GM11168 (cell line): ENCODE results near the gene UBE2S.

ENCODE experiments used
- in situ Hi-C: fragments of 300-500 bp; cut with MboI; formaldehyde crosslinking; loops from one replicate; pipeline ENCODE4 v1.12.0; 2022; ENCODE audit warnings: low sequenced_read_pairs; ENCODE audit not compliant: unreplicated experiment

UBE2S gene

GRCh38 chr19:55441319-55441691 lies 33.7 kb upstream of the UBE2S start:
- in situ Hi-C loops: no loop called here

GRCh38 chr19:55440411-55441105 lies 33.0 kb upstream of the UBE2S start:
- in situ Hi-C loops: no loop called here

GRCh38 chr19:55439052-55439451 lies 31.5 kb upstream of the UBE2S start:
- in situ Hi-C loops: no loop called here

DNA sequence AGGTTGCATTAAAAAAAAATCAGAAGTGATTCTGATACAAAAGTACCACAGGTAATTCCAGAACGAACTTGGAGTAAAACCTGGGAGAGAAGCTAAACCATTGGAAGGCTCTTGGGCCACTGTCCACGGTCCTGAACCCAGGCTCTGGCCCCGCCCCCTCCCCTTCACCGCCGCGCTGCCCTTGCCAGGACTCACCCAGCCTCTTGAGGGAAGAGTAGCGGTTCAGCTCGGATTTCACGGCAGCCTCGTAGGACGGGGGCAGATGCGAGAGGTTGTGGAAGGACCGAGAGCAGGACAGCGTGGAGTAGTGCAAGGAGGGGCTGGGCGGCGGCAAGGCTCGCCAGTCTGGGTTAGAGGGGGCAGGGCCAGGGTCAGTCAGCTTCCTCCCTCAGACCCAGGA lies 29.8 kb upstream of the UBE2S start:
- in situ Hi-C loops: no loop called here

DNA sequence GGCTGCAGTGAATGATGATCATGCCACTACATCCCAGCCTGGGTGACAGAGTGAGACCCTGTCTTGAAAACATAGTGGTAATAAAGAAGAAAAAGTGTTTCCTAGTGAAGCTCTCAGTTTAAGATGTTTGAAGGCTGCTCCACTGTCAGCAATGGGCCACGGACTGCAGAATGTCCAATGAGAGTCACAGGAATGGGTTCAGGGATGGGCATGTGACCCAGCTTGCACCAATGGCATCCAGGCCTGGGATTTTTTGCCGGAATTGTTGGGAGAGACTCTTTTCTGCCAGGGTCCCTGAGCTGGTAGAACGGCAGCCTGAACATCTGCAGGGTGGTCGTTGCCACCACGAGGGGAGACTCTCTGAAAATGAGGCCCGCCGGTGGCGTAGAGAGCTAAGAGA lies 29.3 kb upstream of the UBE2S start:
- in situ Hi-C loops: no loop called here

- in situ Hi-C loops: no loop called here
Measured at GRCh38 chr19:55435020-55435419, 27.4 kb upstream of the UBE2S start.

- in situ Hi-C loops: no loop called here
Measured at GRCh38 chr19:55434356-55434919, 26.9 kb upstream of the UBE2S start.

GRCh38 chr19:55433292-55433691 lies 25.7 kb upstream of the UBE2S start:
- in situ Hi-C loops: no loop called here

DNA sequence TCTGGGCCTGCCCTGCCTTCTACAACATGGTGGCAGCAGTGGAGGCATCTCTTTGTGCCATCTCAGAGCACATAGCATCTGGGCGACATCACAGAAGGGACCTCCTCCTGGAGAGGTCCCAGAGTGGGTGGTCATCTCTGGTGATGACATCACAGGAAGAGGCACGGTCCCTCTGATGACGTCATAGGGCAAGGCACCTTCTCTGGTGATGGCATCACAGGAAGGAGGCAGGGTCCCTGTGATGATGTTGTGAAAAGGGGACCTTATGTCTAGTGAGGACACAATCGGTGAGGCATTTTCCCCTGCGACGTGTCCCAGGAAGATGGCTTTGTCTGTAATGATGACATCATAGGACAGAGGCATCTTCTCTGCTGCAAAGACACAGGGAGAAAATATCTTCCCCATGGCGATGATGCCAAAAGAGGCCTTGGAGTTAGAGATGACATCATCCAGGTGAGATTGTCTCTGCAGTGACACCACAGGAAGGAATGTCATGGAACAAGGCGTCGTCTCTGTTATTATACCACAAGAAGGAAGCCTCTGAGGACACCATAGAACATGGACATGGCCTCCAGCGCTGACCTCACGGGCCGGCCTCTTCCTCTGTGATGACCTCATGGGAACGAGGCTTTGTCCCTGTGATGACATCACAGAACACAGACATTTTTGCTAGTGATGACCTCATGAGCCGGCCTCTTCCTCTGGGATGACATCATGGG lies 24.8 kb upstream of the UBE2S start:
- in situ Hi-C loops: no loop called here

GRCh38 chr19:55431183-55431582 lies 23.6 kb upstream of the UBE2S start:
- in situ Hi-C loops: no loop called here

DNA sequence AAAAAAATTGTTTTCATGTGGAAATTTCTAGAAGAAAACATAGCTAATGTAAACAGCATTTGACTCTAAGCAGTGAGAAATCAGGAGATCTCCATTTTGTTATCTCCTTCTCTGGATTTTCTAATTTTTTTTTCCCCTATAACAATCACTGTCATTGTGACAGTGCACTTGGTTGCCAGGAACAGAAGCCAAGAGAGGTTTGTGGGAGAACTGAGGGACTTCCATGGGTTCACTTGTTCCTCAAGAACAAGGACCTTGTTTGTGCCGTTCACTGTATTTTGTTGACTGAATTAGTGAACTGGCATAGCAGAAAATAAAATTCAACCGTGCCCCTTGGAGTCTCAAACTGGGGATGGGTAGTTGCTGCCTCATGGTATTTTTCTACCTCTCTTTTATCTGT lies 18.5 kb upstream of the UBE2S start:
- in situ Hi-C loops: no loop called here

- in situ Hi-C loops: loop anchor here (25.0 kb wide), 1 partner anchor 287 kb away; the partner anchor contains the start of gene TNNT1
Measured at GRCh38 chr19:55424518-55424917, 16.9 kb upstream of the UBE2S start.

DNA sequence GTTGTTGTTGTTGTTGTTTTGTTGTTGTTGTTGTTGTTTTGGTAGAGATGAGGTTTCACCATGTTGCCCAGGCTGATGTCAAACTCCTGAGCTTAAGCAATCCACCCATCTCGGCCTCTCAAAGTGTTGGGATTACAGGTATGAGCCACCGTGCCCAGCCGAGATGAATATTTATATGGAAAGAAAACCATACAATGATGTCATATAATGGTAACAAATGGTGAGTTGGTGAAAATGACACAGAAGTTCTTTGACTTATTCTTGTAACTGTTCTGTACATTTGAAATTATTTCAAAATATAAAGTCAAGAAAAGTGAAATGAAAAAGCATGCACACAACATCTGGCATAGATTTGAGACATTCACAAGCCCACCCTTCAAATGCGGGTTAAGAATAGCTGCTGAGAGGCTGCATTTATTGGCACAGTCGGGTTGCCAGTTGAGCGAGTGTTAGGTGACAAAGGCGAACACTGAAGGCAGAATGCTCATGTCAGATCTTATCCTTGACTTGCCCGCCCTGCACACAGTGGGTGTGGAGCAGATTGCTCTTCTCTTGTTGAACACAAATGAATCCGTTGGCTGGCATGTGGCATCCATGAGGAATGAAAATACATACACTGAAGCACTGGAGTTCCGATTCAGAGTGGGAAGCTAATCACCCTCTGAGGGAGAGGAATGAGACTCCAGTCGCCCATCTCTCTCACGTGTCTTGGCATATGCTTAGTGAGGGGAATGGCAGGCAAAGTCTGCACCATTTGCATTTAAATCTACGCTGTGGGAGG lies 15.8 kb upstream of the UBE2S start:
- in situ Hi-C loops: loop anchor here (25.0 kb wide), 1 partner anchor 286 kb away; the partner anchor contains the start of gene TNNT1

GRCh38 chr19:55421281-55421680 lies 13.7 kb upstream of the UBE2S start:
- in situ Hi-C loops: loop anchor here (25.0 kb wide), 1 partner anchor 284 kb away; the partner anchor contains the start of gene TNNT1

DNA sequence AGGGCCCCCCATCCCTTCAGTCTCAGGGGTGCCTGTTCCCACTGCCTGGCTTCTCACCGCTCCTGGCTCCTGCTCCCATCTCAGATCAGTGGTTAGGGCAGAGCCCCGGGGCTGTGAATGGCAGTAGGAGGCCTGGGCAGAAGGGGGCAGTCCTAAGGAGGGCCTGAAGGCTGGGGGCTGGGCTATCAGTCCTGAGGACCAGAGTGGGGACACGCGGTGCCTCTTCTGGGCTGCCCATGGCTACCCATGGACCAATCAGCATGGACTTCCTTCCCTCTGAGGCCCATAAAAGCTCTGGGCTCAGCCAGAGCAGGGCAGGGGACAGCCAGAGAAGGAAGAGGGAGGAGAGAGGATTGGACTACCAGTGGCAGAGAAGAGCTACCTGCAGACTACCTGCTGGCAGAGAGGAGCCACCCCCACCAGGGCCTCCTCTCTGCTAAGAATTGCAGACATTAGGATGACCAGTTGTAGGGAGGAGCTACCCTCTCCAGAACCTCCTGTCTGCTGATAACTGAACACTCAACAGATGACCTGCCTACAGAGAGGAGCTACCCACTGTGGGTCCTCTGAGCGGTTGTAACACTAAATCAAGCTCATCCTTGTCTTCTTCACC lies 12.1 kb upstream of the UBE2S start:
- in situ Hi-C loops: loop anchor here (10.0 to 25.0 kb wide), 2 partner anchors 125 to 282 kb away; partner anchors contain the start of gene TNNT1

- in situ Hi-C loops: loop anchor here (10.0 to 25.0 kb wide), 2 partner anchors 124 to 282 kb away; partner anchors contain the start of gene TNNT1
Measured at GRCh38 chr19:55419103-55419502, 11.5 kb upstream of the UBE2S start.

- in situ Hi-C loops: loop anchor here (10.0 to 25.0 kb wide), 2 partner anchors 123 to 281 kb away; partner anchors contain the start of gene TNNT1
Measured at GRCh38 chr19:55418185-55418584, 10.6 kb upstream of the UBE2S start.

GRCh38 chr19:55410168-55410567 lies 2.6 kb upstream of the UBE2S start:
- in situ Hi-C loops: loop anchor here (10.0 to 25.0 kb wide), 2 partner anchors 115 to 273 kb away; partner anchors contain the start of gene TNNT1

- in situ Hi-C loops: loop anchor here (25.0 kb wide), 1 partner anchor 272 kb away; the partner anchor contains the start of gene TNNT1
Measured at GRCh38 chr19:55409179-55409578, 1.6 kb upstream of the UBE2S start.

DNA sequence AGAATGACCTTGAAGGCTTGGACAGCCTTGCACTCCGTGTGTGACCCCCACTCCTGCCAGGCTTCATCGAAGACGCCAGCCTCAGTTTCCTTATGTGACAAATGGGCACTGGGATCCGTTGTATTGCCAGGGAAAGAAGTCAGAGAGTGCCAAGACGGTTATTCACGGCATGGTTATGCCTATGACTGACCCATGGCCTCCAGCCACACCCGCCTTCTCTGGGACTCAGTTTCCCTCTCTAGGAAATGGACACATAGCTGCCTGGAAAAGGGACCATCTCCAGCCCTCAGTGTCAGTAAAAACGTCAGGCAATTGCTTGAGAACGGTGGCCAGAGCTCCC lies 915 bp upstream of the UBE2S start:
- in situ Hi-C loops: loop anchor here (25.0 kb wide), 1 partner anchor 271 kb away; the partner anchor contains the start of gene TNNT1
